CD4-positive, alpha-beta T cell treated with Interferon alpha-2 for 1 hour (primary cell): ENCODE results near the gene DCBLD2.

Experiments used
- DNase-seq, 2 donors: peaks; one replicate each; pipeline ENCODE4 v3.0.0-alpha.2; 2020 to 2022

DCBLD2 gene

DNA sequence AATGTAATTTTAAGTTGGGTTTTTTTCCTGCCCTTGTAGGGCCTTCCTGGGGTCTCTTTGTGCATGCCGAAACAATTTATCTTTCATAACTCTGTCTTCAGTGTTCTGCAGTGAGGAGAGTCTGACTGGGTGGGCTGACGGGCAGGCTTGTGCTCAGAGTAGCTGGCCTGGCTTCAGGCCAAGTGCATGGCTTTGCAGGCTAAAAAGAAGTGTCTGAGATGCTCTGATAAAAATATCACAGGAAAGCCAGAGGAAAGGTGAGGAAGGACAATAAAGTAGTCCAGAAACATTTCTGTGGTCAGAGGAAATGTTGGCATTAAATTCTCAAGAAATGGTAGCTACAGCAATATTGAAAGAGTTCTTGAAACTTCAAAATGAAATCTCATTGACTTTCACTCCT is 112.8 kb downstream of the DCBLD2 start:
- DNase-seq = no peak

DNA sequence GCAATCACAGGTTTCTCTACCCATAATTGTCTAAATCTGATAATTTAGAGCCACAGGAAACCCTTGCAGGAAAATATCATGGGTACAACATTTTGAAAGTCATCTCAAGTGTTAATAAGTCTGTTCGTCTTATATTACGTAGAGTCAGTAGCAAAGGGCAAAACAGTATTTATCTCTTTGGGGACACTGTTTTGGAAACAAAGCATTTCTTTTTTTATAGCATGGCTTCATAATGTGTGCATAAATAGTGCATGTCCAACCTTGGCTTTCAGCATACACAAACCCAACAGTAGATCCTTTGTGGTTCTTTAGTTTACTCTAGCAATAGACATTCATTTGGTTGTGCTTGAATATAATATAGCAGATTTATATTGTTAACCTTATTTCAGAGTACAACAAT is 114.3 kb downstream of the DCBLD2 start:
- DNase-seq = no peak

DNA sequence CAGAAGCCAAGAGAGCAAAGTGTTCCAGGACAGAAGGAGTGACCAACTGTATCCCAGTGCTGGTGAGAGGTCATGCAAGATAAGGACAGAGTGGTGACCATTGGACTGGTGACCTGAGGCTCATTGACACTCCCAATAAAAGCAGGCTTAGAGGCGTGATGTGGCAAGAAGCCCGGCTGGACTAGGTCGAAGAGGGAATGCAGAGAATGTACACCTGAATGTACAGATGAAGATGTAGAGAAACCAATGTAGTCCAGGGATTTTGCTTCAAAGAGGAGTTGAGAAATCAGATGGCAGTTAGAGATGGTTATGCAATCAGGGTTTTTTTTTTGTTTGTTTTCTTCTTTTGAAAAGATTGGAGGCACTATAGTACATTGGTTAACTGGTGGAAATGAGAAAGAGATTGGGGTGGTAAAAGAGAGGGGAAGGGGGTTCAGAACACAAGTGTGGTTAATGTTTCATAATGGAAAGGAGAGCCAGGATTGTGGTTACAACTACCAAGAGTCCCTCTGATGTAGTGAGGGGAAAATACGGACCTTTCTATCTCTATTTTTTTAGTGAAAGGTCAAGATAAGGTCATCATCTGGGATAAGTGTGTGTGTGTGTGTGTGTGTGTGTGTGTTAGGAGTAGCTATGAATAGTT is 115.0 kb downstream of the DCBLD2 start:
- no peak for DNase-seq

DNA sequence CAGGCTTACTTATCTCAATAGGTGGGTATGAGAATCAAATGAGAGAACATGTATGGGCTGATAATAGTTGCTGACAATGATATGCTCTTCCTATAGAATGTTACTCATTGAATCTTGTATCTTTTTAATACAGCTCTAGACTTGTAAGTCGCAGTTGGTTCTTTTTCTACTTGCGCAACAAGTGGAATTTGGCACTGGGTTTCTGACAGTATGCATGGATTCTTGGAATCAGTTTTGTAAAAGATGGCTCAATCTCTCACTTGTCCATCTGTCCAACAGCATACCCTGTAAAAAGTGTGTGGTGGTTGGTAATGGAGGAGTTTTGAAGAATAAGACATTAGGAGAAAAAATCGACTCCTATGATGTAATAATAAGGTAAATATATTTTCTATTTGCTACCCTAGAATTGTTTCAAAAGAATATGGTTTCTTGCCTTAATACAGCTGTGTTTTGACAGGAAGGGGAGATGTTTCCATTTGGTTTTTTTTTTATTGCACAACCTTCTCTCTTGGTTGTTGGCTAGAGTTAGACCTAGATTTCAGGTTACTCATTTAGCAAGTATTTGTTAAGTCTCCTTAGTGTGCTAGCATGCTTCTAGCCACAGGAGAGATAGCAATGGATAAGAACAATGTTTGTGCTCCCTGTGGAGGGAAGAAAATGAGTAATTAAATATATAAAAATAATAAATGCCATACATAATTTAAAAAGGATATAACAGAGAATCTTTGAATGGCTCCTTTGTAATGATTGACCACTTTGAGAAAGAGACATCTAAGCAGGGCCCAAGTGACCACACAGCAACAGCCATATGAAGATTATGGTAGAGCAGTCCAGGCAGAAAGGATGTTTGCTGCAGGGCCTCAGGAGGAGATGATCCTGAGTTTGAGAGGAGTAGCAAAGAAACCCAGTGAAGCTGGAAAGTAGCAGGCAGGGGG is 116.6 kb downstream of the DCBLD2 start:
- no peak for DNase-seq

DNA sequence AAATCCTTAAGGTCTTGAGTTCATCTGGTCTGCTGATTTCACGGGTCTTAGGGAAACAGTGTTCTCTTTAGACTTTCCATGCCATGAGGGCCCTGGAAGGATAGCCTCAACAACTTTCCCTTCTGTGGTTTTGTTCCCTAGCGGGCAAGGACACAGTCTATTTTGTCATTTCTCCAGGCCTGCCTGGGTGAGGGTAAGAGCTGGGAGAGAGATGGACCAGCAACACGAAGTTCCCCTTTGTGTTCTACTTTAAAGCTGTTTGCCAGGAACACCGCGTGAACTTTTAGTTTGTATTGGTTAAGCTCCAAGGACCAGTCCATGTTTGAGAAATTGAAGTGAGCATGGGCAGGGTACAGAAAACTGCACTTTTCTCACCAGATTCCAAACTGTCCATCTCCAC is 117.5 kb downstream of the DCBLD2 start:
- no peak for DNase-seq

DNA sequence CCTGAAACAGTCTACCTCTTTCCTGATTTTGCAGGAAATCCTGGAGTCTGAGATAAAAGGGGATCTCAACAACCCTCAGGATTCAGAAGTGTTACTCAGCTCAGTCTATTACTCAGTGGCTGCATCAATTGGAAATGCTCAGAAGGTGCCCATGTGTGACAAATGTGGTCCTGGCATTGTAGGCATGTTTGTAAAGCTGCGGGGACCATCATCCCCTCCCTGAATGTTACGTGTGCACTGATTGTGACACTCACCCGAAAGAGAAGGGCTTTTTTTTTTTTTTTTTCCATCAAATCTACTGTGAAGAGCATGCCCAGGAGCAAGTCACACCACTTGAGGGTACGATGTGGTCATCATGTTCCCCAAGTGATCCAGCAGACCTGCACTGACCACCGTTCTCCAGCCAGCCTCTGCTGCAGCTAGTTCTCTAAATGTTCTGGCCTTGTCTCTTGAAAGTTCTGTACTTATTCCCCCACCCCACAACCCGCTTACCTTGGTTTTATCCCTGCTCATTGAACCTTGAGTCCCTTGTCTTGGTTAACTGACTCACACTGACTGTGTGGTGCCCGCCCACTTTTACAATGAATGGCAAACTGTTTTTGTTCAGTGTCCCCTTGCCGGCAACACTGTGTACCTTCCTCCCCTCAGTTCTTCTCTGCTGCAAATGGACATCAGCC is 118.5 kb downstream of the DCBLD2 start:
- DNase-seq = no peak

DNA sequence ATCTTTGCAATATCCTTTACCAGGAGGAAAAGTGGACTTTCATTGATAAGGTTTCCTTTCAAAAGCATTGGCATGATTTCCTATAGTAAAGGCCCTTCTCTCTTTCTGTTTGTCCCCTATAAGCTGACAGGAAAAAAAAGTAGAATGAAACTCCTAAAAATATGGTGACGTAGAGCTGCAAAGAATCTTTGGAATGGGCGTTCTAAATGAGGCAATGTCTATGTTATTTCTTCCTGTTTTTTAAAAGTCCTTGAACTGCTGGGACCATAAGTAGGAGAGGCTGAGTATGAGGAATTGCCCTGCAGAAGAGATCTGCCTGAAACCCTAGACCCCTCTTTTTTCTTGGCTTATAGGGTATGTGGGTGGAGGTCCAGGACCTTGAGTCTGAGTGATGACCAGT is 121.2 kb downstream of the DCBLD2 start:
- DNase-seq = no peak

DNA sequence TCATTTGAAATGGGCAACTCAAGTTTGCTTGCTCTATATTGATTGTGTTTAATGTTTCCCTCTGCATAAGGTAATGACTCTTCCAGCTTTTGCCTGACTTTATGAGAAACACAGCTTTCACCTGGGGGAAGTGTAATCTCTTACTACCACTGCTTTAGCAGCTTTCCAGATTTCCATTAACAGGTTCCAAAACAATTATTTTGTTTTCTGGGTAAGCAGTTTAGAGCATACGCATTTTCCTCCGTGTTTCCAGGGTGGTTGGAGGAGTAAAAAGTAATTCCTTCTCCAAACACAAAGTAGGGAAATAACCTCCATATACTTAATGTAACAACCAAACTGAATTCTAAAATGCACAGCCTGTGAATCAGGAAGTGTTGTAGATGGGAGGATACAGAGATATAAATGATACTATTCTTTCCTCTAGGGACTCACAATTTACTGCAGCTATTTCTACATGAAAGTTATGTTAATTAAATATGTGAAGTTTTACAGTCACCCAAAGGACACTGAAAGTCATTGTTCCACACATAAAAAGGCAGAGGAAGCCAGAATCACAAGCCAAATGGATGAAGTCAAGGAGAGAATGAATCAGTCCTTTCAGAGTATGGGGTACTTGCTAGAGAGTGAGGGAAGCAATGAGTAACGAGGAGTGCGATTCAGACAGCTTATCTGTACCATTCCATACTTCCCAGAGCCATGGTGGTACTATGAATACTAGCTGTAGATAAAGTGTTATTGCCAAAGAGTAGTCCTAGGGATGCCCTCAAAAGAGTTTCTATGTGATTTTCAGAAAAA is 121.8 kb downstream of the DCBLD2 start:
- no peak for DNase-seq

DNA sequence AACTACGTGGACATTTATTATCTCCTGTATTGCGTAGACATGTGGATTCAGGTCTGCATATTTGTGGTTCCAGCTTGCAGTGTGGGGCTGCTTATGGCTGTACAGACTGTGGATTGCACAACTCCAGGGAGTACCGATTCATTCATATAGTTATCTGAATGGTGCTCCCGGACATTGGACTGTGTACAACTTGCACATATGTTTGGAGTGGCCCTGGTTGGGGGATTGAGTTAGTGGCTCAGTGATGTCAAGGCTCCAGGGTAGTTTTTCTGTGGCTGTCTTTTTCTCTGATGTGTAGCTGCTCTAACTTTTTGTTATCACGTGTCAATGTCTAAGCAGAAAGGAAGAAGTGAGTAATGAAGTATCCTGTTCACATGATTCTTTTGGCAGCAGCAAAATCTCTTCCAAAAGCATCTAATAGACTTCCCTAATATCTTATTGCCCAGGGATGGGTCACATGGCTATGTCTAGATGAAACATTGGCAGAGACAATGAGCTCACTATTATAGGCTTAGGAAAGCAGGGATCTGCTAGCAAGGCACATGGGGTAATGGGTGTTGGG is 122.6 kb downstream of the DCBLD2 start:
- DNase-seq = no peak

DNA sequence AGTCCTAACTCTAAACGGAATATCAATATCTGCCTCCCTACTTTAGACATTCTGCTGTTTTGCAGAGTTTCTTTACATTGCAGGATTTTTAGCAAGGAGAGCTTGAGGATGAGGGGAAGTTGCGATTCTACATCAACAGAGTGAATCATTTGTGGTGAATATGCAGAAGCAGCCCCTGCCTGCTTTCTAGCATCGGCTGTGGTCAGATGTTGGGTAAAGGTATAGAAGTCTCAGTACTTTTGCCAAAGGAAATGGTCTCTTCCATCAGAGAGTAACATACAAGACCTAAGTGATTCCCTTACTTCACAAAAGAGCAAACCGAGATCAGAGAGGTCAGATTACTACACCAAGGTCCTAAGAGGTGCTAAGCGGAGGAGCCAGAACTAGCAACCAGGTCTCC is 123.1 kb downstream of the DCBLD2 start:
- DNase-seq = no peak

DNA sequence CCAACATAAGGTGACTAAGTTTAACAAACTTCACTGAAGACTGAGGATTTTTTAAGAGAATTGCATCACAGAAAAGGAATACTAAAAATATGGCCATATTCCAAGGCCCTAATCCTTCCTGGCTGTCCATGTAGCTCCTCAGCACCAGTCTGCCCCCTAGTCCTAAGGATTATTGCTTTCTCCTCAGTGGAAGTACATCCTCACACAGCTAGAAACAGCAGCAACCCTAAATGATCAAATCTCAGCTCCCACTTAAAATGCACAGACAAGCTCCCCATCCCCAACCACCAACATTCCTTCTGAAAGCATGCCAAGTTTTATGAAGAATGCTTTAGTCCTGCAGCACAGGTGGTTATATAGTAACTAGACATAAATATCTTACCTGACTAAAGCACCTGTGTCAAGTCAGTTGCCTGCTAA is 123.7 kb downstream of the DCBLD2 start:
- DNase-seq = no peak

DNA sequence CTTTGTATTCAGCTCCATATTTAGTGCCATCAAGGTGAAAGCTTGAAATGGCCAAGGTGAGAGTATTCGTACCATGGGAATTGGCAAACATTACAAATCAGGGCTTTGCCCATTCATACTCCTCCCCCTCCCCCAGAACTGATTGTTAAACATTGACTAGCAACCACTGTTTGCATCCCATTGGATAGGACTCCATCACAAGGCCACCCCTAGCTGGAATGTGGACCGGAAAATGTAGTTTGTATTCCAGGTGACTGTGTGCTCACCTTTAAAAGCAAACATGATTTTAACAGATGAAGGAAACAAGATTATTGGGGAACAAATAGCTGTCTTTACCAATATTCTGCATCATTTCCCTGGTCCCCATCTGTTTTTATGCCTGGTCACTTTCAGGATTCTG is 124.2 kb downstream of the DCBLD2 start:
- no peak for DNase-seq

DNA sequence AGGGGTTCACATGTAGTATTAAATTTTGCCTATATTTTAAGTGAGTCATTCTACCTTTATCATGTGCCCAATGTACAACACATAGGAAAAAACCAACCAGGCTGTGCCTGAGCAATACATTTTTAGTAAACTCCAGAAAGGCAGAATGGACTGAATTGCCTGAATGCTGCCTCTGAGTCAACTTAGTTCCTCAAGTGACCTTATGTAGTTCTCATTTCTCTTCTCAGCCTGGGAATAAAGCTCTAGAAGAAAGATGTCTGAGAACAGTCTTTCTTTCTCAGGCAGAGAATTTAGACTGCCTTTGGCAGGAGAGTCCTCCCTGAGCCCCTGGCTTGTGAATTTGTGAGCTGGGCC is 125.4 kb downstream of the DCBLD2 start:
- DNase-seq = no peak

DNA sequence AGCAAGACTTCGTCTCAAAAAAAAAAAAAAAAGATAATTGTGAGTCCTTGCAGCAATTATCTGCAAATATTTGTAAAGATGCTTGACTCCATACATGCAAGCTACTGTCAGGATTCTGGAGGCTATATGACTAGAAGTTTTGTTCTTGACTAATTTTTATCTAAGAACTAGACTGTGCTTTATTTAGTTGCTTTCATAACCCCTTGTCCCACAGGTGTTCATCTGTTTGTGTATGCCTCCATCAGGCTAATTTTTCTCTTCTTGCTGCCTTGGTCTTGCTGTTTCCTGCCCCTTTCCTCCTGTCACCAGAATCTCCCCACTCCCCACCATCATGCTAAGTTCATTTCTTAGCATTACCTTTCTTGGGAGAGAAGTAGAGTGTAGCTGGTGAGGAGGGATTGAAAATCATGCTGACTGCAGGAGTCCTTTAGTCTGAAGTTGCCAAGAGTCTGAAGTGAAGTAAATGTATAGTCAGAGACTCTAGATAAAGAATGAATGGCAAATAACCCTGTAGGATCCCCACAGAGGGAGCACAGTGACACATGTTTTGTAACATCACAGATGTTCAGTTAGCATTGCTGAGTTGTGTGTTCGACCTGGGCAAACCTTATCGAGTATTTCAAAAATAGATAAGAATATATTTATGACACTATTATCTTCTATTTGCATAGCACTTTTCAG is 125.9 kb downstream of the DCBLD2 start:
- DNase-seq = no peak

DNA sequence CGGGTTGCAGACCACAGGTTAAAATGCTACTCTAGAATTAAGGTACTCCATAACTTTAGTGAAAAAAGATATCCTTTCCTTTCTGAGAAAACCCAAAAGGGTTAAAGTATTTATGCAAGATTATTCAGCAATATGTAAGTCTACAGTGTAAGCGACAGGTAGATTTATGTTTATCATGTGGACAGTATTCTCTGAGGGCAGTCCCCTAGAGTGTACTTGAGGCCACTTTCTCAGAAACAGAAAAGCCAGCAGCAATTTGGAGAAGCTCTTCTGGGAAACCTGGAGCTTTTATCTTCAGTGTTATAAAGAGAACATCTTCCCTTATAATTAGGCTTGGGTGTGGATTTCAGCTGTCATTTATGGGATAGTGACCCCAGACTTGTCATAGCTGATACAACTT is 129.5 kb downstream of the DCBLD2 start:
- no peak for DNase-seq

DNA sequence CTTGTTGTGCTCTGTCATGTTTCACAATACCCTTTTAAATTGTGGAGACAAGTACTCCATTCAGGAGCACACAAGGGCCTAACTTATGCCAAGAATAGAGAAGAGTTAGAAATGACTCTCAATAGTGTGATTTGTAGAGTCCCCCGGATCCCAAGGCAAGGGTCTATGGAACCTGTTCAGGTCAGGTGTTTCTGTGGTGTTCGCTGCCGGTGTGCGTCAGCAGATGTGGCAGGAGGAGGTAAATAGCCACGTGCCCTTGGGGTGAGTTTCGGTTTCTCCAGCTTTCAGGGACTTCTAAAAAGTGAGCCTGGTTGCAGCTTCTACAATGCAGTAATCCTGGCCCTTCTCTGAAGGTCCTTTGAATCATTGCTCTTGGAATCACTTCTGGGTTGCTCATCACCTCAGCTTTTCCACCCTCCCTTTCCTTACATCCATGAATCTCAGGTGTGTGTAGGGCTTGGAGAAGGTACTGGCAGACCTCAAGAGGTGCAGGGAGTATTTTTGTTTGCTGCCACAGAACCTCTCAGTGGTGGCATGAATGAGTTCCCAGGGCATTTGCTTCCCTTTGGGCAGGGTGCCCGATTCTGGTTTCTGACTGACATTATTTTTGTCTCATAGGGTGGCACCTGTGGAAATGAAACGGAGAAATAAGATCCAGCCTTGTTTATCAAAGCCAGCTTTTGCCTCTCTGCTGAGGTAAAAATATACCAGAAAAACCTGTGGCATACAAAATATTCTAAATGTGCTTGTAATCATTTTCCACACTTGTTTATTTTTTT is 131.0 kb downstream of the DCBLD2 start:
- peak; percentile 27 to 43 for DNase-seq

DNA sequence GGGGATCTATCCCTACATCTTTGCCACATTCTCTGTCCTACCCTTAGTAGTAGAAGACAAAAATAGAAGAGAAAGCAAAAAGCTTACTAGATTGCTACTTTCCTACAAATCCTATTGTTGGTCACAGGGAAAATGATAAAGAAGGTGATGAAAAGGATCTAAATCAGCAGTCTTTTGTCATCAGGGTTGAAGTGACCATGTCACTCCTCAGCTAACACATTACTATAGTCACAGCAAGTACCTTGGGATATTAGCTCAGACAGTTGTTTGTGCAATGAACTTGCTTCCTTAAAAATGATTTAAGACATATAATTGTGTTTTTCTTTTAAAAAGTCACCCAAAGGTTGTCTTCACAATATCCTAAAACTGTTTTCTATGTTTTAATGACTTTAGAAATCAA is 132.0 kb downstream of the DCBLD2 start:
- DNase-seq = no peak

DNA sequence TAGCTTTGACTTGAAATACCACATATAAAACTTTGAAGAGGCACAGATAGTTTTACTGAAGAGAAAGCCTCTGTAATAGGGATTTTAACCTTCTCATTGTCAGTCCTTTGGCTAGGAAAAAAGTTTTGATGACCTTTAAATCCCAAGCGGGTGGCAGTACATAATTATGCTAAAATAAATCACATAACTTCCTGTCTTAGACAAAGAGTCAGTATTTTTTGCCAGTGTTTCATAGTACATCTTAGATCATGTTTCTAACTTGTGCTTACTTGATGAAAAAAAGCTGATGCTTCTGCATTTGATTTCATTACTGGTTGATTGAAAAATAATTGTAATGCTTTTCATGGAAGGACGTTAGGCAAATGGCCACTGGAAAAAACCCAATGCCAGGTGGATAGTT is 132.5 kb downstream of the DCBLD2 start:
- DNase-seq = no peak

DNA sequence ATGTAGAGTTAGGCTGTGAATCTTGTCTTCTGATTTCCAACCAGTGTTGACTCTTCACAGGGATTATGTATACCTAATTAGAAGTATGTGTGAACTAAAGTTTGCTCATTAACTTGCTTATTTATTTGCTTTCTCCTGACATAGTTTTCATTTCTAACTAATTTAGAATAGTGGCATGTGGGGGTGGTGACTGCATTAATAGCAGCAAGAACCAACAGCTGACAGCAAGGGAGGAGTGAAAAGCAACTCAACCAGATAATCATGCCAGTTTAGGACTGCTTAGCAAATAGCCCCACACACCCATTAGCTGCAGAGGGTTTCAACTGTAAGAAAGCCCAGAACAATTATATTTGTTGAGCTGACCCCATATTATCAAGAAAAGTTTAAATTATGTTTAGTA is 134.6 kb downstream of the DCBLD2 start:
- DNase-seq = no peak

DNA sequence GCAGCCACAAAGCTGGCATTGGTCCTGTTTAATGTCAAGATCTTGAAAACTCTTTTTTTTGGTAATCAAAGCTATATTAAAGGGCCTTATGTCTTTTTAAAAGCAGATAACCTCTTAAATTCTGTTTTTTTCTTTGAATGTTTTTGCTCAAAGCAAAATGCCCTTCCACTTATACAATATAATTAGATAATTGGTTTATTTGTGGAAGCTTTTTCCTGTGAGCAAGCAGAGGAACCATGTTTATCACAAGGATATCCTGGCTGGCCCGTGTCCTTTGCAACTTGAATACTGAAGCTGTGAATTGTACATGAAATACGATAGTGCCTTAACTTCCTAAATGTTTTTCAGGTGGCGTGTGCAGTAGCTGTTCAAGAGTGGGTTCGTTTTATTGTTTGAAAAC is 135.8 kb downstream of the DCBLD2 start:
- no peak for DNase-seq

DNA sequence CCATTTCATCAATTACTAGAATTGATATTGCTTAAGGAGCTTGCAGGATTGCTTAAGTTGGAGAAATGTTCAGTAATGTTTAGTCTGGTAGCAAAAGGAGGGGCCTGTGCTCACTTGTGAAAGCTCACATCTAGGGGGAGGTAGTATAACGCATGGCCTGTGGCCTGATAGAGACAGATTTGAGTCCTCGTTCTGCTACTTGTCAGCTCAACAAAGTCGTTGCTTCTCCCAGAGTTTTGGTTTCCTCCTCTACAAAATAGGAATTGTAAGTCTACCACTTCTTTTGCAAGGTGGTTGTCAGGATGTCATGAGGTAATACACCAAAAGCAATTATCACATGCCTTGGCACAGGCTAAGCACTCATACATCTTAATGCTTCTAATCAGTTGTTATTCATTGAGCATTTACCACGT is 137.0 kb downstream of the DCBLD2 start:
- no peak for DNase-seq
